Subcutaneous abdominal adipose tissue (tissue), 5 donors: ENCODE results near the gene TBC1D9.

Experiments
- H3K27ac ChIP-seq: one replicate; pipeline ENCODE4 v1.7.0; 2013; ENCODE audit warnings: low read depth, mild to moderate bottlenecking, inconsistent platforms, low read length, moderate library complexity
- H3K27me3 ChIP-seq, 5 donors: one replicate each; pipeline ENCODE4 v1.7.0; 2013; ENCODE audit warnings: low read length in 5 of 5, inconsistent platforms in 1 of 5; ENCODE audit not compliant: control insufficient read depth in 5 of 5, insufficient read depth in 4 of 5
- H3K36me3 ChIP-seq, 5 donors: one replicate each; pipeline ENCODE4 v1.7.0; 2013; ENCODE audit warnings: low read length in 5 of 5; ENCODE audit not compliant: control insufficient read depth in 5 of 5, insufficient read depth in 5 of 5
- H3K4me1 ChIP-seq, 5 donors: one replicate each; pipeline ENCODE4 v1.7.0; 2013; ENCODE audit warnings: low read length in 5 of 5, mild to moderate bottlenecking in 3 of 5, moderate library complexity in 1 of 5; ENCODE audit not compliant: control insufficient read depth in 5 of 5, insufficient read depth in 5 of 5
- H3K4me3 ChIP-seq, 5 donors: one replicate each; pipeline ENCODE4 v1.7.0; 2013; ENCODE audit warnings: low read length in 5 of 5, low read depth in 1 of 5
- H3K9ac ChIP-seq, 5 donors: one replicate each; pipeline ENCODE4 v1.7.0; 2013; ENCODE audit warnings: low read length in 5 of 5, mild to moderate bottlenecking in 4 of 5, moderate library complexity in 3 of 5
- H3K9me3 ChIP-seq, 5 donors: one replicate each; pipeline ENCODE4 v1.7.0; 2013; ENCODE audit warnings: low read length in 5 of 5; ENCODE audit not compliant: control insufficient read depth in 5 of 5
- donor health status: healthy.
- donor health status: healthy.
- donor health status: healthy.
- donor health status: healthy.
- donor health status: healthy.

TBC1D9 gene

DNA sequence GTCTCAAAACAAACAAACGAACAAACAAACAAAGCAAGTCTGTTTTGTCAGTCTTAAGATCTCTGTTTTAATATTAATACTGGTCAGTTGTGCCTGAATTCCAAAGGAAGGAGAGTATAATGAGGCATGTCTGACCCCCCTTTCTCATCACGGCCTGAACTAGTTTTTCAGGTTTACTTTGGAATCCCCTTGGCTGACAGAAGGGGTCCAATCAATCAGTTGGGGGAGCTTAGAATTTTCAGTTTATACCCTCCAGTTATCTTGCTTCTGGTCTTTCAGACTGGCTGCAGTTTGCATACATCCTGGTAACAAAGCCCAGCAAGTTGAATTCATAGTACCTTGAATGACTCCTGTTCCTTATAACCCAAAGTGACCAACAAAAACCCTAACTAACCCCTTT lies 41.1 kb downstream of the TBC1D9 start:
- H3K4me3 ChIP-seq = no peak overlapping the region
- peaks cover 2 to 41% (median 28%) of the 10 kb centered on the region in 5 donors for H3K4me1 ChIP-seq
- H3K27me3 ChIP-seq = no peaks in the 10 kb centered on the region
- H3K27ac ChIP-seq = no peak overlapping the region
- no peaks in the 10 kb centered on the region for H3K9me3 ChIP-seq
- H3K9ac ChIP-seq = no peak overlapping the region
- H3K36me3 ChIP-seq = no peaks in the 10 kb centered on the region

DNA sequence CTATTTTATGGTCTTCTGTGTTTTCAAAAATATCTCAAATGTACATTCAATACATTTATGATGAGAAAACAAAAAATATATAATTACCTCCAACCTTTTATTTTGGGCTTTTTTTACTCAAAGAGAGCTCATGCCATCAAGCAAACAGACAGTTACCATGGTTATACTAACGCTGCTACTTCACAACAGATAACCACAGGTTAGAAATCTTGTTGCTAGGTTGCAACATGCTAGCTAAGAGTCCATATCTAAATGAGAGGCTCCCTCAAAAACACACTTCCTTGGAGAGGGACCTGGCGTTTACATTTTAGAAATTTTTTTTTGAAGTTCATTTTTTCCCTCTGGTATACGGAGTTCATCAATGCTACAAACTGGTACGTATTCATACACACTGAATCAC lies 44.3 kb downstream of the TBC1D9 start:
- Histone ChIP-seq H3K9me3 (no peaks in the 10 kb centered on the region), H3K36me3 (no peaks in the 10 kb centered on the region), H3K27ac (no peak overlapping the region), H3K4me3 (no peak overlapping the region), H3K27me3 (no peaks in the 10 kb centered on the region), H3K4me1 (peaks cover 0 to 18% (median 6%) of the 10 kb centered on the region in 5 donors), H3K9ac (no peak overlapping the region)

DNA sequence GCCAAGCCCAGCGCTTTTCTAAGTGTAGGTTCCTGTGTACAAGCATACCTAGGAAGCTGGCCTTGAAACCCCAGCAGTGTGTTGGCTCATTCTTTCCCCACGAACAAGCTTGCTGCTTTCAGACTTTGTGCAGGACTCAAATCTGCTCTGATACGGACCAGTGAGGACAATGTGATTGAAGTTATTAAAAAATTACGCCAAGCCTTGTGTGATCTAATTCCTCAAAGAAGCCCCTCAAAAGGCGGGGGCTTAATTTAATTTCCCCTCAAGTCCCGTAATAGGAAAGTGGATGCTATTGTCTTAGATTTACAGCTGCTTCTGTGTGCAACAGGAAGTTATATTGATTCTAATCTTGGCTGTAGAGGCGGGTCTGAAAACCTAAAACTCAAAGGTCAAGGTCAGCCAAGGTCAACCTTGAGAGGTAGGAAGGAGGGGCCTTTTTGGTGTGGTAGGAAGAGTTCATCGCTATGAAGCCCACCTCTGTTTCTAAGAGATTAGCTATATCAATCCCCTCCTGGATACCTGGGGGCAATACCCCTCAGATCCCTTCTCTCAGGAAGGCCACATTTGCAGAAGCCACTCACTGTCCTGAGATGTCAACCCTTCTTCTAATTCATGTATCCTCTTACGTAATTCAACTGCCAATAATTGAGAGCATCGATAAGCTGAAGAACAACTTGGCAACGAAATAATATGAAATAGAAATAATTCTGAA lies 45.1 kb downstream of the TBC1D9 start:
- Histone ChIP-seq H3K4me3 (no peak overlapping the region), H3K9ac (no peak overlapping the region), H3K9me3 (no peaks in the 10 kb centered on the region), H3K27me3 (no peaks in the 10 kb centered on the region), H3K4me1 (peaks cover 0 to 25% (median 8%) of the 10 kb centered on the region in 5 donors), H3K27ac (no peak overlapping the region), H3K36me3 (no peaks in the 10 kb centered on the region)

DNA sequence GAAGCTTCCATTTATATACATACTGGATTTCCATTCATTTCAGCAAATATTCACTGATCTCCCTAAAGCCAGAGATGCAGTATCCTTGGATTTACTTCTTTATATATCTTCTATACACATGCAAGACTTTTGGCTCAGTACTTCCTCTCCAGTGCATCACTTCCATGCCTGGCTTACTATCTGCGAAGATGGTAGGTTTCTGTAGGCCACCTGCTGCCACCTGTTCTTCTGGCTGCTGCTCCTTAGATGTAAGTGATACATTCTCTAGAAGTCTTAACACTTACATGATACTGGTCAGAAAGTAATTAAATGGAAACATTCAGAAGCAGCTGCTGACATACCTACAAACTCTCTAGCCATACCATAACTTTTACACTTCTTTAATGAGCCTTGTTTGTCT lies 48.9 kb downstream of the TBC1D9 start:
- Histone ChIP-seq H3K27me3 (no peaks in the 10 kb centered on the region), H3K4me1 (peaks cover 3 to 36% (median 19%) of the 10 kb centered on the region in 5 donors), H3K36me3 (peaks cover 0 to 2% (median 0%) of the 10 kb centered on the region in 5 donors), H3K9ac (no peak overlapping the region), H3K9me3 (no peaks in the 10 kb centered on the region), H3K4me3 (no peak overlapping the region), H3K27ac (no peak overlapping the region)

DNA sequence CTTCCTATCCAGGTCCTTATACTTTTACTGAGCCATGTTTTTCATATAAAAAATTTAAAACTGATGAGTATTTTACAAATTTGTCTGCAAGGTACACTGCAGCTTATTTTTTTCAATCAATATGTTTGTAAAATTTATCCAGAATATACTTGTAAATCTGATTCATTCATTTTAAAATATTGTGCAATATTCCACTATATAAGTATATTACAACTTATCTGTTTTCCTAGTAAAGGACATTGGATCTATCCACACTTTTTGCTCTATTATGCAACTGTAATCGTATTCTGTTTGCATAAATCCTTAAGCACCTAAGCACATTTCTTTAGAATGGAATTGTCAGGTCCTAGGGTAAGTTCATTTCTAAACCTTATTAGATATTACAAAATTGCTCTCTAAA lies 49.5 kb downstream of the TBC1D9 start:
- Histone ChIP-seq H3K9me3 (no peaks in the 10 kb centered on the region), H3K4me3 (no peak overlapping the region), H3K27ac (no peak overlapping the region), H3K36me3 (peaks cover 0 to 2% (median 0%) of the 10 kb centered on the region in 5 donors), H3K27me3 (no peaks in the 10 kb centered on the region), H3K4me1 (peaks cover 3 to 42% (median 20%) of the 10 kb centered on the region in 5 donors), H3K9ac (no peak overlapping the region)

DNA sequence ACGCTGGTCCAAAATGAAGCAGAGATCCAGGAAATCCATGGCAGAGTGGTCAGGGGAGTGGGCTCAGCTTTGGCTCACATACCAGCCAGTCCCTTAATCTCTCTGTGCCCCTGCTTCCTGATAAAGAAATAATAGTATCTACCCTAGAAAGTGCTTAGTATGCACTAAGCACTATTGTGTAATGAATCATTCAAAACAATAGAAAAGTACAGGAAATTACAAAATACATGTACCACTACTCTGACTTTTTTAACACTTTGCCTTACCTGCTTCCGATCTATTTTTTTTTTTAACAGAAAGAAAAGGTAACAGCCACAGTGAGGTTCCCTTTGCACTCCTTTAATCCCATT lies 49.9 kb downstream of the TBC1D9 start:
- no peak overlapping the region for H3K4me3 ChIP-seq
- no peak overlapping the region for H3K9ac ChIP-seq
- peaks cover 3 to 41% (median 19%) of the 10 kb centered on the region in 5 donors for H3K4me1 ChIP-seq
- H3K9me3 ChIP-seq = no peaks in the 10 kb centered on the region
- H3K36me3 ChIP-seq = peaks cover 0 to 5% (median 2%) of the 10 kb centered on the region in 5 donors
- H3K27ac ChIP-seq = no peak overlapping the region
- no peaks in the 10 kb centered on the region for H3K27me3 ChIP-seq

DNA sequence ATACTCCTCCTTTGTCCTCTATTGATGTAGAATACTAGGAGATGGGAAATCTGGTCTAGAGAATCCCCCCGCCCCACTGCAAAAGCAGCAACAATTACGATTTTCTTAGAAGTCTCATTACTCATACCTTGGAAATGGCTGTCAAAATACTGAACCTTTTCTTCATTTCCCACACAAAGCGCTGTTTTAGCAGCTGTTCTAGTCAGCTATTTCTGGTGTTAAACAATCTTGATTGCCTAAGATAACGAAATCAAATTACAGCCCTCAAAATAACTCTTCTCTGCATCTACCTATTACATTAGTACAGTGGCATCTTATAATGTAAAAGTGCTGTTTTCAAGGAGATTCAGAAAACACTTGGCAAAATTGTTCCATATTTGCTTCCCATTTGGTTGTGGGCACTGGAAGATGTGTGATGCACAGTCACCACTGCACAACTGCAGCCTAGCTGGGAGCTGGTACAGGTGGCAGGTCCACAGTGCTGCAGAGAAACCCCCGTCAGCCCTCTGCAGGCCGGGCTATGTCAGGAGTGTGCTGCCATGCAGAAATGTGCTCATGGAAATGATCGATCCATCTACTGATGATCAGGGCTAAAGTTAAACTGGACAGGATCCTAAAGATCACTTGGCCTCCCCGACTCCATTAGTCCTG lies 50.4 kb downstream of the TBC1D9 start:
- H3K27me3 ChIP-seq = no peaks in the 10 kb centered on the region
- no peaks in the 10 kb centered on the region for H3K9me3 ChIP-seq
- no peak overlapping the region for H3K4me3 ChIP-seq
- peaks cover 0 to 10% (median 7%) of the 10 kb centered on the region in 5 donors for H3K36me3 ChIP-seq
- peaks cover 3 to 36% (median 17%) of the 10 kb centered on the region in 5 donors for H3K4me1 ChIP-seq
- no peak overlapping the region for H3K27ac ChIP-seq
- H3K9ac ChIP-seq = no peak overlapping the region

DNA sequence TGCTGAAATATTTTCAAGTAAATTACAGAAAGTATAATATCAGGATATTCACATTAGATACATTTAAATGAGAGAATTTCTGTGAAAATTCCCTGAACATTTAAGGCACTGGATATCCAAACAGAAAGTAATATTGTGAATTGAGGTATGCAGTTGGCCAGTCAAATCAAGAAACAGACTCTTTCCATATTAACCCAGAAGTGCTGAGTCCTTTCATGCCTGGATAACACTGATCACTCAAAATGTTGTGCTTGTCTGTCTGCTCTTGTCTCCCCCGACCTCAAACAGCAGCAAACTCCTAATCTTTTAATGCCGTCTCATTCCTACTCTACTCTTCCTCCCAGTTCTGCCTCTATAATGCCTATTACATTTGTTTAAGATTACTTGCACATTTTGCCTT lies 51.2 kb downstream of the TBC1D9 start:
- Histone ChIP-seq H3K27ac (no peak overlapping the region), H3K9me3 (no peaks in the 10 kb centered on the region), H3K4me3 (no peak overlapping the region), H3K9ac (no peak overlapping the region), H3K4me1 (peaks cover 2 to 30% (median 14%) of the 10 kb centered on the region in 5 donors), H3K27me3 (no peaks in the 10 kb centered on the region), H3K36me3 (peaks cover 0 to 15% (median 10%) of the 10 kb centered on the region in 5 donors)

DNA sequence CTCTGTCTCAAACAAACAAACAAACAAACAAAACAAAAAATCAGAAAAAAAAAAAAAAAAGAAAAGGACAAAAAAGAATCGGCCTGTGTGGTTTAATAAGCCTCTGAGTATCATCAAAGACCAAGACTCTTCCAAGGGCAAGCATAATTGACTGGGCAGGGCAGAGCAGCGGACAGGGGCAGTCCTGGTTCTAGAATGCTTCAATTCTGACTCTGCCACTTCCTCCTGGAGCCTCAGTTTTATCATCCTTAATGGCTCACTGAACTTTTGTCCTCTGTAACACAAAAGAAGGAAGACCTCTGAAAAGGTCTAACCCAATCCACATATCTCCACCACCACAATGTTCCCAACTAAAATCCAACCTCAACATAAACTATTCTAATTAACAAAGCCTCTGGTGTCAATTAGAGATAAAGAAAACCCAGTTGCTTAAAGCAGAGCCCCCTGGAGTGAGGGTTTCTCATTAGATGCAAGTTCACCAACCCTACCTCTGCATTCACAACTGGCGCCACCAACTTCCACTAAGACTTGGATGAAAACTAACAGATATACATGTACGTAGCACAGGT lies 51.7 kb downstream of the TBC1D9 start:
- peaks cover 2 to 30% (median 14%) of the 10 kb centered on the region in 5 donors for H3K4me1 ChIP-seq
- no peak overlapping the region for H3K27ac ChIP-seq
- H3K27me3 ChIP-seq = no peaks in the 10 kb centered on the region
- H3K9ac ChIP-seq = no peak overlapping the region
- no peaks in the 10 kb centered on the region for H3K9me3 ChIP-seq
- H3K36me3 ChIP-seq = peaks cover 0 to 17% (median 10%) of the 10 kb centered on the region in 5 donors
- no peak overlapping the region for H3K4me3 ChIP-seq

DNA sequence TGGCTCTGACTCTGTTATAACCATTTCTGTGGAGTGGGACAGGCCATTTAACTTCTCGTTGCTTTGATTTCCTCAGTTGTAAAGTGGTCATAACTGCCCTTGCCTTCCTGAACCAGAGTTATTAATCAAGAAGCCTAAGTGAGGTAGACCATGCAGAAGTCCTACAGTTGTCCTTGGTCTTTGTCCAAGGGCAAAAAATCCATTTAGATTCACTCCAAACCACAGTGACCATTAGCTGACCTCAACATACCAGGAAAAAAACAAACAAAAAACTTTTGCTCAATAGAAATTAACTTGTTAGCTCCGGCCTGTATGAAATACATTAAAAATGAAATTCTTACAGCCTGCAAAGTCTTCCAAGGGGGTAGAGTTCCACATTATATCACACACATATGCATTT lies 52.7 kb downstream of the TBC1D9 start:
- Histone ChIP-seq H3K4me3 (no peak overlapping the region), H3K9ac (no peak overlapping the region), H3K27me3 (no peaks in the 10 kb centered on the region), H3K36me3 (peaks cover 0 to 20% (median 13%) of the 10 kb centered on the region in 5 donors), H3K9me3 (no peaks in the 10 kb centered on the region), H3K27ac (no peak overlapping the region), H3K4me1 (peaks cover 2 to 30% (median 14%) of the 10 kb centered on the region in 5 donors)
